Right cardiac atrium (tissue), 5 donors: ENCODE results near the gene LCN10. TPM values are rescaled to one million over a fixed set of nuclear protein-coding genes. Genes with fewer than 3 reads are reported as not detected.

ENCODE experiments used
- ATAC-seq, 2 donors: fragments of 200-7000 bp; cut with Tn5 transposase; one replicate each; pipeline versions ENCODE4 v1.8.0 to v1.9.1; 2020; ENCODE audit warnings: moderate library complexity in 2 of 2, mild to moderate bottlenecking in 1 of 2
- DNase-seq, 3 donors: peaks; one replicate each; pipeline ENCODE4 v3.0.0-alpha.2; 2020
- H3K27ac ChIP-seq: one replicate; pipeline ENCODE4 v1.5.1; 2013; ENCODE audit warnings: mild to moderate bottlenecking, low read length, control low read depth, moderate library complexity
- H3K27me3 ChIP-seq: one replicate; pipeline ENCODE4 v1.6.1; 2013; ENCODE audit not compliant: control insufficient read depth, insufficient read depth
- H3K4me1 ChIP-seq: one replicate; pipeline ENCODE4 v1.6.1; 2013; ENCODE audit warnings: low read length; ENCODE audit not compliant: control insufficient read depth, insufficient read depth
- H3K4me3 ChIP-seq: one replicate; pipeline ENCODE4 v1.5.1; 2013; ENCODE audit warnings: low read length, control low read depth
- H3K9me3 ChIP-seq: one replicate; pipeline ENCODE4 v1.6.1; 2013; ENCODE audit warnings: low read length; ENCODE audit not compliant: control insufficient read depth
- WGBS: extraction: QIAGEN DNeasy Blood & Tissue Kit; methylation state at CpG from one replicate; pipeline ENCODE4 v1.1.7; 2013; 5-methylcytosine and 5-hydroxymethylcytosine counted together
- intact Hi-C, 4 donors: fragments of 100-400 bp; cut with DNase I; formaldehyde crosslinking; loops; one replicate each; pipeline versions ENCODE4 v1.11.0 to v1.14.0; 2022 to 2023
- polyA plus RNA-seq: library from polyadenylated mRNA; stranded (reverse); fragments of 200-250 nt; gene quantifications from one replicate; pipeline ENCODE4 v1.2.3, GENCODE V29; 2013
- total RNA-seq, 4 donors: library from RNA; stranded (reverse); fragmentation: NEBNext Ultra II Directional; extraction: Animal tissue kit (Norgen Biotek cat#: 25700); gene quantifications; one replicate each; pipeline ENCODE4 v1.2.1, GENCODE V29; 2021
- donor health status: healthy with polysubstance abuse.
- donor health status: DM: no; HTN: yes; CAD: no.
- donor health status: DM: no; HTN: no; CAD: no.
- donor health status: DM: no; HTN: yes; CAD: no; lungs with severe emphysema.
- donor health status: DM: yes; HTN: yes; CAD: no.

Gene LCN10
- total and polyA plus RNA-seq, 5 donors, result 4.5 to 14.7 (median 8.7) TPM

GRCh38 chr9:136754059-136754572, 11.4 kb upstream of the LCN10 start:
- Histone ChIP-seq H3K27me3 (no peaks in the 10 kb centered on the region), H3K4me3 (no peak overlapping the region), H3K27ac (no peak overlapping the region), H3K9me3 (no peaks in the 10 kb centered on the region), H3K4me1 (no peaks in the 10 kb centered on the region)
- ATAC-seq (no peak), DNase-seq (no peak)
- 78% methylated on average over 17 of the region's 17 CpGs for WGBS
- intact Hi-C loops, result no loop called here

GRCh38 chr9:136753371-136754058, 10.8 kb upstream of the LCN10 start:
- peak in 1 of 3 donors; percentile 51 for DNase-seq
- intact Hi-C loops, result no loop called here
- no peak overlapping the region for H3K27ac ChIP-seq
- H3K27me3 ChIP-seq, result no peaks in the 10 kb centered on the region
- no peak for ATAC-seq
- H3K4me3 ChIP-seq, result no peak overlapping the region
- no peaks in the 10 kb centered on the region for H3K4me1 ChIP-seq
- WGBS, result 88% methylated on average over 31 of the region's 31 CpGs
- no peaks in the 10 kb centered on the region for H3K9me3 ChIP-seq

- H3K27ac ChIP-seq, result no peak overlapping the region
- H3K9me3 ChIP-seq, result no peaks in the 10 kb centered on the region
- H3K27me3 ChIP-seq, result no peaks in the 10 kb centered on the region
- H3K4me3 ChIP-seq, result no peak overlapping the region
- H3K4me1 ChIP-seq, result no peaks in the 10 kb centered on the region
- intact Hi-C loops, result no loop called here
- no peak for ATAC-seq
- no peak for DNase-seq
Measured at GRCh38 chr9:136751814-136752213, 9.1 kb upstream of the LCN10 start.

GRCh38 chr9:136751244-136751643, 8.5 kb upstream of the LCN10 start:
- Histone ChIP-seq H3K27me3 (no peaks in the 10 kb centered on the region), H3K4me3 (no peak overlapping the region), H3K4me1 (no peaks in the 10 kb centered on the region), H3K27ac (no peak overlapping the region), H3K9me3 (no peaks in the 10 kb centered on the region)
- DNase-seq (no peak), ATAC-seq (no peak)
- intact Hi-C loops, result no loop called here
- WGBS, result 90% methylated on average over 1 of the region's 1 CpG

- intact Hi-C loops, result no loop called here
- Histone ChIP-seq H3K4me3 (no peak overlapping the region), H3K27ac (no peak overlapping the region), H3K4me1 (no peaks in the 10 kb centered on the region), H3K9me3 (no peaks in the 10 kb centered on the region), H3K27me3 (no peaks in the 10 kb centered on the region)
- WGBS, result 65% methylated on average over 2 of the region's 2 CpGs
- no peak for ATAC-seq
- no peak for DNase-seq
Measured at GRCh38 chr9:136750526-136750925, 7.8 kb upstream of the LCN10 start.

- WGBS, result 65% methylated on average over 21 of the region's 21 CpGs
- Histone ChIP-seq H3K27ac (peak overlapping the region; percentile 40), H3K9me3 (no peaks in the 10 kb centered on the region), H3K4me1 (no peaks in the 10 kb centered on the region), H3K27me3 (no peaks in the 10 kb centered on the region), H3K4me3 (no peak overlapping the region)
- ATAC-seq, result peak; percentile 16 to 25
- peak in 2 of 3 donors; percentile 76 to 79 for DNase-seq
- intact Hi-C loops, result no loop called here
Measured at GRCh38 chr9:136748666-136749611, 6.2 kb upstream of the LCN10 start.

GRCh38 chr9:136748201-136748600, 5.5 kb upstream of the LCN10 start, which contains the start of gene LCN6:
LCN6 (minus strand) TSS chr9:136748525; CDS start chr9:136748483, 42 bp downstream.
- H3K27ac ChIP-seq, result peak within 1 kb of the TSS; percentile 40
- H3K9me3 ChIP-seq, result no peaks in the 10 kb centered on the region
- no peak for ATAC-seq
- H3K4me3 ChIP-seq, result no peak within 1 kb of the TSS
- H3K27me3 ChIP-seq, result no peaks in the 10 kb centered on the region
- intact Hi-C loops, result no loop called here
- no peaks in the 10 kb centered on the region for H3K4me1 ChIP-seq
- DNase-seq, result peak in 1 of 3 donors; percentile 23
- WGBS, result 74% methylated on average over 8 of the region's 8 CpGs

- H3K4me3 ChIP-seq, result no peak overlapping the region
- ATAC-seq (no peak), DNase-seq (peak in 2 of 3 donors; percentile 33 to 40)
- intact Hi-C loops, result no loop called here
- WGBS, result 90% methylated on average over 22 of the region's 22 CpGs
- no peak overlapping the region for H3K27ac ChIP-seq
- no peaks in the 10 kb centered on the region for H3K27me3 ChIP-seq
- no peaks in the 10 kb centered on the region for H3K4me1 ChIP-seq
- no peaks in the 10 kb centered on the region for H3K9me3 ChIP-seq
Measured at GRCh38 chr9:136747161-136748060, 4.7 kb upstream of the LCN10 start.

GRCh38 chr9:136746621-136747020, 3.9 kb upstream of the LCN10 start:
- H3K9me3 ChIP-seq, result no peaks in the 10 kb centered on the region
- no peaks in the 10 kb centered on the region for H3K27me3 ChIP-seq
- H3K4me3 ChIP-seq, result no peak overlapping the region
- ATAC-seq, result peak in 1 of 2 donors; percentile 1
- DNase-seq, result peak in 2 of 3 donors; percentile 46 to 66
- intact Hi-C loops, result no loop called here
- H3K27ac ChIP-seq, result no peak overlapping the region
- WGBS, result 93% methylated on average over 18 of the region's 18 CpGs
- no peaks in the 10 kb centered on the region for H3K4me1 ChIP-seq

- H3K4me1 ChIP-seq, result peaks cover under 1% of the 10 kb centered on the region
- ATAC-seq (no peak), DNase-seq (no peak)
- 72% methylated on average over 22 of the region's 22 CpGs for WGBS
- intact Hi-C loops, result no loop called here
- no peaks in the 10 kb centered on the region for H3K27me3 ChIP-seq
- H3K9me3 ChIP-seq, result no peaks in the 10 kb centered on the region
- H3K27ac ChIP-seq, result no peak overlapping the region
- H3K4me3 ChIP-seq, result no peak overlapping the region
Measured at GRCh38 chr9:136746155-136746490, 3.4 kb upstream of the LCN10 start.
